Measurements from ENCODE around the gene DTWD2. TPM values are rescaled to one million over a fixed set of nuclear protein-coding genes. Genes with fewer than 3 reads are reported as not detected.

Gene DTWD2
- total and polyA plus RNA-seq, 12 donors: 1.7 to 15.7 (median 12.8) TPM

DNA sequence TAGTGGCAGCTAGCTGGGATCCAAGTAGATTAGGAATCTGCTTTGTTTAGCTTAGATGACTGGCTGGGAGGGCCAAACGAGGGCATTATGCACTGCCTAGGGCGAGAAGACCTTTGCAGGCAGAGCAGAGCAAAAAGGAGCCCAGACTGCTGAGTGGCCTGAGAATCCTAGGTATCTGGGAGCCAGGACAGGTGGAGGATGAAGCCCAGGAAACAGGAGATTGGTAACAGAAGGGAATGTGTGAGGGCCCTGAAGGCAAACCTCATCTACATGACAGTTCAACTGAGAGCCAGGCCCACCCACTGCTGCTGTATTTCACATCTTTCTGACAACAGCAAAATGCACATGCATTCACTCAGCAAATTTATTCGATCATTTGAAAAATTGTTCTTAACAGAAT is 192.3 kb downstream of the DTWD2 start:
- intact Hi-C loops (cut with DNase I): loop anchor here in 6 of 10 donors (10.0 kb wide), 3 partner anchors 921 to 1341 kb away; no protein-coding TSS in a partner anchor
- H3K4me3 ChIP-seq: no peak overlapping the region
- WGBS, 2 donors: 82 to 84% methylated on average over 3 of the region's 3 CpGs

DNA sequence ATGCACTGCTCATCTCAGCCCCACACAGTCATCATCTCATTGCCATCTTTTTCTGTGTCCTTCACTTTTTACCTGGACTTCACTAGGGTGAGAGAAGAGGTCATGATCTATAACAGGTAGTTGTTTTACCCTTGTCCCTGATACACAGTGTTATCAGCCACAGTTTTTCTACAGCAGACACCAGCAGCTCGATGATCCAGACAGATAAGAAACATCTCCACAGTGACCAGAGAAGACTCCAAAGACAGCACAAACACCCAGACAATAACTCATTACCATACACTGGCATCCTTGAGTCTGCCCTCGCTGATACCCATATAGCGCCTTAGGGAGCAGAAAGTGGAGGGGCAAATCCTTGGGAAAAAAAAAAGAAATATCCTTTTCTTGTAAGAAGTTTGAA is 194.1 kb downstream of the DTWD2 start:
- DNase-seq: no peak

More for the DNA sequence above, 192.3 kb downstream of the DTWD2 start:
- Histone ChIP-seq H3K9me3 (no peaks in the 10 kb centered on the region), H3K36me3 (no peaks in the 10 kb centered on the region), H3K27ac (no peak overlapping the region), H3K27me3 (no peaks in the 10 kb centered on the region), H3K4me1 (peaks cover 0 to 22% (median 8%) of the 10 kb centered on the region in 9 donors)
- DNase-seq: no peak
- no peak for ATAC-seq
- TF ChIP-seq, protein P1, sequence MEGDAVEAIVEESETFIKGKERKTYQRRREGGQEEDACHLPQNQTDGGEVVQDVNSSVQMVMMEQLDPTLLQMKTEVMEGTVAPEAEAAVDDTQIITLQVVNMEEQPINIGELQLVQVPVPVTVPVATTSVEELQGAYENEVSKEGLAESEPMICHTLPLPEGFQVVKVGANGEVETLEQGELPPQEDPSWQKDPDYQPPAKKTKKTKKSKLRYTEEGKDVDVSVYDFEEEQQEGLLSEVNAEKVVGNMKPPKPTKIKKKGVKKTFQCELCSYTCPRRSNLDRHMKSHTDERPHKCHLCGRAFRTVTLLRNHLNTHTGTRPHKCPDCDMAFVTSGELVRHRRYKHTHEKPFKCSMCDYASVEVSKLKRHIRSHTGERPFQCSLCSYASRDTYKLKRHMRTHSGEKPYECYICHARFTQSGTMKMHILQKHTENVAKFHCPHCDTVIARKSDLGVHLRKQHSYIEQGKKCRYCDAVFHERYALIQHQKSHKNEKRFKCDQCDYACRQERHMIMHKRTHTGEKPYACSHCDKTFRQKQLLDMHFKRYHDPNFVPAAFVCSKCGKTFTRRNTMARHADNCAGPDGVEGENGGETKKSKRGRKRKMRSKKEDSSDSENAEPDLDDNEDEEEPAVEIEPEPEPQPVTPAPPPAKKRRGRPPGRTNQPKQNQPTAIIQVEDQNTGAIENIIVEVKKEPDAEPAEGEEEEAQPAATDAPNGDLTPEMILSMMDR (IDR thresholded peaks at IDR 0.05): no peak

DNA sequence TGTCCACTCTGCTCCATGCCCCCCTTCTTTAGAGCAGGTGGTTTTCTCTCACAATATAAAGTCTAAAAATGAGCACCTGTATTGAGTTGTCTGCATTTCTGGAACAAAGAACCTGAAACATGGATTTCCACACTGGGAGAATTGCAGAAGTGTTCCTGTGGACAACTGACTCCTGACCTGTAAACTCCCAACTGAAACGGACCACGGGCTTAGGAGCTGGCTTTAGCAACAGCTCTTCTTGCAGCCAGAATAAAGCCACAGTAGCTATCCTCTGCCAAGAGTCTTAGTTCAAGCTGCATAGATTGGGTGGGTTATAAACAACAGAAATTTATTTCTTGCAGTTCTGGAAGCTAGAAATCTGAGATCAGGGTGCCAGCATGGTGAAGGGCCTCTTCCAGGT is 194.7 kb downstream of the DTWD2 start:
- H3K27me3 ChIP-seq: no peaks in the 10 kb centered on the region
- H3K4me1 ChIP-seq: peaks cover 0 to 26% (median 9%) of the 10 kb centered on the region in 9 donors
- no peaks in the 10 kb centered on the region for H3K9me3 ChIP-seq
- 33 to 44% methylated on average over 2 of the region's 2 CpGs for WGBS, 2 donors
- DNase-seq (no peak), ATAC-seq (no peak)
- H3K4me3 ChIP-seq: no peak overlapping the region
- no peaks in the 10 kb centered on the region for H3K36me3 ChIP-seq
- H3K27ac ChIP-seq: no peak overlapping the region
- intact Hi-C loops (cut with DNase I): loop anchor here in 6 of 10 donors (5.0 to 10.0 kb wide), 4 partner anchors 919 to 1339 kb away; no protein-coding TSS in a partner anchor
- TF ChIP-seq, protein P1 (IDR thresholded peaks at IDR 0.05): no peak

More for the DNA sequence above, 194.1 kb downstream of the DTWD2 start:
- intact Hi-C loops (cut with DNase I): loop anchor here in 6 of 10 donors (5.0 to 10.0 kb wide), 4 partner anchors 919 to 1339 kb away; no protein-coding TSS in a partner anchor
- Histone ChIP-seq H3K4me1 (peaks cover 0 to 26% (median 9%) of the 10 kb centered on the region in 9 donors), H3K27ac (no peak overlapping the region), H3K27me3 (no peaks in the 10 kb centered on the region), H3K4me3 (no peak overlapping the region), H3K36me3 (no peaks in the 10 kb centered on the region), H3K9me3 (no peaks in the 10 kb centered on the region)
- TF ChIP-seq, protein P1 (IDR thresholded peaks at IDR 0.05): no peak
- 90 to 92% methylated on average over 3 of the region's 3 CpGs for WGBS, 2 donors
- no peak for ATAC-seq

DNA sequence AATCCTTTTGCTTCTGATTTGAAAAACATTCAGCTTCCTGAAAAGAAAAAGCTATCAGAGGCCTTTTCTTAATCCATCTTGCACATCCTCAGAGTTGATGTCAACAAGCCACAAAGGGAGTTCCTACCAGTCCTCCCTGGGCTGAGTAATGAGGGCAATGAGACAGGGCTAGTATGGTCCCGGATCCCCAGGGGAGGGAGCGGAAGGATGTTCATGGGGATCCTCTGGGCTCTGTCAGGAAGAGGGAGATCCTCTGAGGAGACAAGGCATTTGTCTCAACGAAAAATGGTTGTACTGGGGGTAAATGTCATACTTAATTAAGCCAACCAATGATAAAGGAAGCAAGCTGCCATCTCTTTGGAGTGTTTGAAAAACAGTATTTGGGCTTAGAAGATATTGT is 195.3 kb downstream of the DTWD2 start:
- H3K27ac ChIP-seq: no peak overlapping the region

More for the DNA sequence above, 195.3 kb downstream of the DTWD2 start:
- H3K9me3 ChIP-seq: no peaks in the 10 kb centered on the region
- ATAC-seq (peak in 1 of 8 donors; percentile 39), DNase-seq (no peak)
- H3K4me3 ChIP-seq: no peak overlapping the region
- intact Hi-C loops (cut with DNase I): loop anchor here in 6 of 10 donors (5.0 to 10.0 kb wide), 4 partner anchors 918 to 1338 kb away; no protein-coding TSS in a partner anchor
- TF ChIP-seq, protein P1 (IDR thresholded peaks at IDR 0.05): no peak
- H3K36me3 ChIP-seq: no peaks in the 10 kb centered on the region
- WGBS, 2 donors: 53 to 64% methylated on average over 3 of the region's 3 CpGs
- H3K4me1 ChIP-seq: peaks cover 0 to 26% (median 9%) of the 10 kb centered on the region in 9 donors
- no peaks in the 10 kb centered on the region for H3K27me3 ChIP-seq
